Smooth muscle cell (in vitro differentiated cells): ENCODE results near the gene ANGPTL4. TPM values are rescaled to one million over a fixed set of nuclear protein-coding genes. Genes with fewer than 3 reads are reported as not detected.

ENCODE experiments used
- DNase-seq: peaks from one replicate; lab custom pipeline; 2025; ENCODE audit not compliant: unreplicated experiment; lab: John Stamatoyannopoulos, UW
- H2AFZ ChIP-seq: fragments of 200-600 bp; sonication (generic); 2 replicates; pipeline ENCODE4 v1.6.0; 2016; ENCODE audit warnings: antibody characterized with exemption, low read depth, mild to moderate bottlenecking
- H3F3A ChIP-seq: fragments of 200-600 bp; sonication (generic); 2 replicates; pipeline ENCODE4 v1.6.0; 2017; ENCODE audit warnings: antibody characterized with exemption, low read depth
- H3K27ac ChIP-seq: fragments of 200-600 bp; sonication (generic); 2 replicates; pipeline ENCODE4 v1.5.1; 2016; ENCODE audit warnings: low read depth, mild to moderate bottlenecking
- H3K27me3 ChIP-seq: fragments of 200-600 bp; sonication (generic); 2 replicates; pipeline ENCODE4 v1.6.1; 2016; ENCODE audit warnings: low read depth, mild to moderate bottlenecking
- H3K36me3 ChIP-seq: fragments of 200-600 bp; sonication (generic); 2 replicates; pipeline ENCODE4 v1.5.1; 2016; ENCODE audit warnings: low read depth
- H3K4me1 ChIP-seq: fragments of 200-600 bp; sonication (generic); 2 replicates; pipeline ENCODE4 v1.5.1; 2016; ENCODE audit warnings: low read depth
- H3K4me2 ChIP-seq: fragments of 200-600 bp; sonication (generic); 2 replicates; pipeline ENCODE4 v1.6.0; 2016; ENCODE audit warnings: mild to moderate bottlenecking
- H3K4me3 ChIP-seq: fragments of 200-600 bp; sonication (generic); 2 replicates; pipeline ENCODE4 v1.5.1; 2016; ENCODE audit warnings: mild to moderate bottlenecking
- H3K79me2 ChIP-seq: fragments of 200-600 bp; sonication (generic); 2 replicates; pipeline ENCODE4 v1.6.0; 2016; ENCODE audit warnings: low read depth, mild to moderate bottlenecking
- H3K9ac ChIP-seq: fragments of 200-600 bp; sonication (generic); 2 replicates; pipeline ENCODE4 v1.6.0; 2016; ENCODE audit warnings: low read depth
- H3K9me3 ChIP-seq: fragments of 200-600 bp; sonication (generic); replicated peaks from 2 replicates; pipeline ENCODE4 v1.5.1; 2016; ENCODE audit warnings: low read depth
- H4K20me1 ChIP-seq: fragments of 200-600 bp; sonication (generic); 2 replicates; pipeline ENCODE4 v1.6.0; 2016; ENCODE audit warnings: low read depth
- WGBS: methylation state at CpG from one replicate; pipeline ENCODE4 v1.1.7; 2016; ENCODE audit warnings: low lambda C conversion rate; 5-methylcytosine and 5-hydroxymethylcytosine counted together
- polyA plus RNA-seq: library from polyadenylated mRNA; unstranded; fragments of >200 nt; fragmentation: Nextera tagmentation; extraction: Ambion mirVana; gene quantifications from 2 replicates; pipeline ENCODE4 v1.2.1, GENCODE V29; 2016
- total RNA-seq: library from RNA; depleted of rRNA; stranded (reverse); fragments of >200 nt; gene quantifications from 2 replicates; pipeline ENCODE4 v1.2.3, GENCODE V29; 2014
- TF ChIP-seq, protein P1 (sequence below): fragments of 200-600 bp; sonication (generic); IDR thresholded peaks from 2 replicates; pipeline ENCODE4 v1.5.1; 2017; ENCODE audit warnings: borderline replicate concordance, mild to moderate bottlenecking, antibody characterized with exemption; ENCODE audit not compliant: insufficient read depth, poor library complexity, severe bottlenecking

Gene ANGPTL4
- total and polyA plus RNA-seq, 2 experiments from 2014 or later = 10.2 to 18.7 TPM

DNA sequence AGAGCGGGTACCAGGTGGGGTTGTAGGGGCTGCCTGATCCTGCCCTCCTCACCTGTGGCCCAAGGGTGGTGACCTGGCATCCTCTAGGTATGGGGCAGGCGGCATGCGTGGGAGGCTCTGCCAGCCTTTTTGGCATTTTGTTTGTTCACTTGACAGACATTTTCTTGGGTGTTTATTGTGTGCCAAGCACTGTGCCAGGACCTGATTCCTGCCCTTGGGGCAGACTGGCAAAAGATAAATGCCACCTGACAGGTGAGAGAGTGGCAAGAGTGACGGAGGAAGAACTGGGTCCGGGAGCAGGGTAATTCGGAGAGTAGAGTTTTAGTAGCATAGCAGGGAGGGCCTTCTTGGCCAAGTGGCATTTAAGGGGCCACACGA lies 32.2 kb downstream of the ANGPTL4 start:
- TF ChIP-seq, protein P1, sequence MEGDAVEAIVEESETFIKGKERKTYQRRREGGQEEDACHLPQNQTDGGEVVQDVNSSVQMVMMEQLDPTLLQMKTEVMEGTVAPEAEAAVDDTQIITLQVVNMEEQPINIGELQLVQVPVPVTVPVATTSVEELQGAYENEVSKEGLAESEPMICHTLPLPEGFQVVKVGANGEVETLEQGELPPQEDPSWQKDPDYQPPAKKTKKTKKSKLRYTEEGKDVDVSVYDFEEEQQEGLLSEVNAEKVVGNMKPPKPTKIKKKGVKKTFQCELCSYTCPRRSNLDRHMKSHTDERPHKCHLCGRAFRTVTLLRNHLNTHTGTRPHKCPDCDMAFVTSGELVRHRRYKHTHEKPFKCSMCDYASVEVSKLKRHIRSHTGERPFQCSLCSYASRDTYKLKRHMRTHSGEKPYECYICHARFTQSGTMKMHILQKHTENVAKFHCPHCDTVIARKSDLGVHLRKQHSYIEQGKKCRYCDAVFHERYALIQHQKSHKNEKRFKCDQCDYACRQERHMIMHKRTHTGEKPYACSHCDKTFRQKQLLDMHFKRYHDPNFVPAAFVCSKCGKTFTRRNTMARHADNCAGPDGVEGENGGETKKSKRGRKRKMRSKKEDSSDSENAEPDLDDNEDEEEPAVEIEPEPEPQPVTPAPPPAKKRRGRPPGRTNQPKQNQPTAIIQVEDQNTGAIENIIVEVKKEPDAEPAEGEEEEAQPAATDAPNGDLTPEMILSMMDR = no peak
- no peaks in the 10 kb centered on the region for H3F3A ChIP-seq

DNA sequence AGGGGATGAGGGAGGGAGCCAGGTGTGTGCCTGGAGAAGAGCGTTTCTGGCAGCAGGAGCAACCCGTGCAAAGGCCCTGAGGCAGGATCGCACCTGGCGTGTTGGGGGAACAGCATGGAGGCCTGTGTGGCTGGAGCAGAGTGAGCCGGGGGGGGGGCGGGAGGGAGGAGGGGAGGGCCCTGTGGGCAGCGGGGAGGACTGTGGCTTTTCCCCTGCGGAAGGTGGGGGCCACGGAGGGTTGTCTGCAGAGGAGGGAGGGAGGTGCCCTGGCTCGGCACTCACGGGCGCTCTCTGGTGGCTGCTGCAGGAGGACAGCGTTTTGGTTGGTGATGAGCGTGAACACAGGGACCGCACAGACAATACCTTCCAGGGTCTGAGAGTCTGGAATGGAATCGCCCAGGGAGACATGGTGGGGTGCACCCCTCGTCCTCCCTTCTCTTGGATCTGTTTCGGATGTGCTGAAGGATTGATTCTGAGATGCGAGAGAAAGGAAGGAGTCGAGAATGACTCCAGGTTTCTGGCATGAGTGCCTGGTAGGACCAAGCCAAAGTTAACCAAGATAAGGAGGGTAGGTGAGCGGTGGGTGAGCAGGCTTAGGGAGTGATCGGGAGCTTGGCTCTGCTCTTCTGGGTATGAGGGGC lies 32.7 kb downstream of the ANGPTL4 start:
- H3K4me1 ChIP-seq = no peaks in the 10 kb centered on the region
- peak overlapping the region; percentile 3 for H3K27ac ChIP-seq
- H3K9me3 ChIP-seq = no peaks in the 10 kb centered on the region
- no peaks in the 10 kb centered on the region for H3F3A ChIP-seq
- TF ChIP-seq, protein P1 = peak; percentile 50
- no peaks in the 10 kb centered on the region for H3K36me3 ChIP-seq
- H3K9ac ChIP-seq = no peak overlapping the region
- H3K79me2 ChIP-seq = peaks cover 76% of the 10 kb centered on the region
- no peaks in the 10 kb centered on the region for H3K27me3 ChIP-seq
- no peak overlapping the region for H2AFZ ChIP-seq
- no peak overlapping the region for H3K4me3 ChIP-seq
- WGBS = 66% methylated on average over 16 of the region's 22 CpGs
- peaks cover 92% of the 10 kb centered on the region for H4K20me1 ChIP-seq
- DNase-seq = no peak
- H3K4me2 ChIP-seq = no peak overlapping the region

More for the DNA sequence above, 32.2 kb downstream of the ANGPTL4 start:
- no peak overlapping the region for H3K4me3 ChIP-seq
- peaks cover 96% of the 10 kb centered on the region for H4K20me1 ChIP-seq
- 81% methylated on average over 7 of the region's 7 CpGs for WGBS
- H3K27ac ChIP-seq = no peak overlapping the region
- H2AFZ ChIP-seq = no peak overlapping the region
- H3K9me3 ChIP-seq = no peaks in the 10 kb centered on the region
- H3K4me1 ChIP-seq = peaks cover 1% of the 10 kb centered on the region
- no peaks in the 10 kb centered on the region for H3K27me3 ChIP-seq
- DNase-seq = no peak
- no peak overlapping the region for H3K9ac ChIP-seq
- no peak overlapping the region for H3K4me2 ChIP-seq
- no peaks in the 10 kb centered on the region for H3K36me3 ChIP-seq
- H3K79me2 ChIP-seq = peaks cover 81% of the 10 kb centered on the region

DNA sequence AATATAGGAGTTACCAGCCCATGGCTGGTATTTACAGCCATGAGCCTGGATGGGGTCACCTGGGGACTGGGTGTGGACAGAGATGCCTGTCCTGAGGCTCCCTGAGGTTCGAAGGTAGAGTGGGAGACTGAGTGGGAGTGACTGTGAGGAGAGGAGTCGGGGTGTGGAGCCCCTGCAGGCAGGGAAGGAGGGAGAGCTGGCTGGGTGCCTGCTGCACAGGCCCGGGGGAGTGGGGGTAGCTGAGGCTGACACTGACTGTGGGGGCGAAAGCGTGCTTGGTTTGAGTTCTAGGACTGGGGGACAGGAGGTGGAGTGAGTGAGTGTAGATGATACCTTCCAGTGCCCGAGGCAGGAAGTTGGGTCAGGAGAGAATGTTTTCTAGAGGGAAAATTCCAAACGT lies 33.3 kb downstream of the ANGPTL4 start:
- peaks cover 92% of the 10 kb centered on the region for H4K20me1 ChIP-seq
- no peaks in the 10 kb centered on the region for H3F3A ChIP-seq
- H3K79me2 ChIP-seq = peaks cover 70% of the 10 kb centered on the region
- H3K4me1 ChIP-seq = no peaks in the 10 kb centered on the region
- H2AFZ ChIP-seq = no peak overlapping the region
- H3K4me3 ChIP-seq = no peak overlapping the region
- DNase-seq = no peak
- H3K27ac ChIP-seq = peak overlapping the region; percentile 3
- no peaks in the 10 kb centered on the region for H3K9me3 ChIP-seq
- no peaks in the 10 kb centered on the region for H3K36me3 ChIP-seq
- H3K4me2 ChIP-seq = no peak overlapping the region
- H3K27me3 ChIP-seq = no peaks in the 10 kb centered on the region
- no peak overlapping the region for H3K9ac ChIP-seq
- TF ChIP-seq, protein P1 = no peak
- WGBS = 71% methylated on average over 6 of the region's 7 CpGs

DNA sequence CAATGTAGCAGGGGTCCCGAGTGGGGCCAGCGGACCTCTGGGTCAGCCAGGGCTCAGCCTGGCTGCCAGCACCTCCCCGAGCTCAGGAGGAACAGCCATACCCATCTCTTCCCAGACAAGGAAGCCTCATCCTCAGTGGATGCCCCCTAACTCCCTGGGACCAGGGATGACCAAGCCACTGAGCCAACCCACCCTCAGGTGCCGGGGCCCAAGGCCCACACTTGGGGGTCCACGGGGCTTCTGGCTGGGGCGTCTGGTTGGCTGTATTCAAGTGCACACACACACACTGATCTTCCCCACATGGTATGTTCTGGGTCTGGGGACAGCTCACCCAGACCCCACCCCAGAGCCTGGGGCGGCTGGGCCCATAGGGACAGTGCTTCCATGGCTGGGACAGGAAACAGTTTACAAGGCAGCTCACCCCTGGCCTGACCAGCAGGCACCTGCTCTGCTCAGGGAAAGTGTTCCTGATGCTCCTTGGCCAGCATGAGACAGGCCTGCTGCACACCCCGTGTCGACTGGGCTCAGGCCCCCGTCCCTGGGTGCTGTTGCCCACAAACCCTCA lies 33.9 kb downstream of the ANGPTL4 start:
- H3K36me3 ChIP-seq = no peaks in the 10 kb centered on the region
- 95% methylated on average over 10 of the region's 10 CpGs for WGBS
- no peaks in the 10 kb centered on the region for H3K4me1 ChIP-seq
- no peak overlapping the region for H3K4me2 ChIP-seq
- H3F3A ChIP-seq = no peaks in the 10 kb centered on the region
- H3K27me3 ChIP-seq = no peaks in the 10 kb centered on the region
- no peak overlapping the region for H2AFZ ChIP-seq
- H3K4me3 ChIP-seq = no peak overlapping the region
- DNase-seq = no peak
- H3K79me2 ChIP-seq = peaks cover 64% of the 10 kb centered on the region
- no peak overlapping the region for H3K9ac ChIP-seq
- peaks cover 92% of the 10 kb centered on the region for H4K20me1 ChIP-seq
- TF ChIP-seq, protein P1 = no peak
- H3K27ac ChIP-seq = no peak overlapping the region
- no peaks in the 10 kb centered on the region for H3K9me3 ChIP-seq
